ENCODE measurements around the gene FOXN3.
A peak's percentile ranks its signal among the peaks of the same experiment; 100 is the strongest.

FOXN3 gene

DNA sequence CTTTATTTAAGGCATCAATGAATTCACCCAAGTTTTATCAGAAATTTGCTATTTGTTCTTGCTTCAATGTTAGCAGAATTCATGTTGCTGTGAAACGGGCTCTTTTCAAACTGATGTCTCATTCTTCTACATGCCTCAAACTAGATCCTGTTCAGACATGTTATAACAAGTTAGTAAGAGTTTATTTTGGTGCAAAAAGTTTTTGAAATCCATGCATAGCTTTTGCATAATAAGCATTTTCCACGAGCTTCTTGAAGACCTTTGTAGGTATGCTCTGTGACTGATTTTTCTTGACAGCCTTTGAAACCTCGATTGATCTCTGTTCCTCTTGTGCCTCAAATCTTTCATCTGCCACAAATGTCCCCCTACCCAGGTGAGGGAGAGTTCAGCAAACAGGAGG is 275.2 kb downstream of the FOXN3 start:
- Histone ChIP-seq H2BK15ac (replicated peaks; ENCODE audit: low read depth) (no peak overlapping the region), H3K79me2 (ENCODE audit: control insufficient read depth, insufficient read depth, low read length) (no peaks in the 10 kb centered on the region), H3K27ac (ENCODE audit: low read depth, low read length) (no peak overlapping the region), H3K4me1 (ENCODE audit: control insufficient read depth, low read depth, low read length) (peaks cover 4% of the 10 kb centered on the region), H2BK5ac (ENCODE audit: low read length) (no peak overlapping the region), H3K56ac (ENCODE audit: low read length) (no peak overlapping the region), H2AK5ac (ENCODE audit: low read length) (no peak overlapping the region), H3K79me1 (ENCODE audit: low read length) (no peaks in the 10 kb centered on the region), H2BK120ac (ENCODE audit: low read depth, low read length) (no peak overlapping the region), H4K8ac (ENCODE audit: low read depth, low read length) (no peak overlapping the region), H3K4ac (ENCODE audit: low read depth, low read length) (no peak overlapping the region), H3K4me2 (ENCODE audit: low read length) (no peak overlapping the region), H3K23ac (ENCODE audit: low read length) (no peak overlapping the region), H3K27me3 (ENCODE audit: insufficient read depth, low read length, poor library complexity) (no peaks in the 10 kb centered on the region), H4K5ac (ENCODE audit: low read length) (no peak overlapping the region), H3K18ac (ENCODE audit: low read length) (no peak overlapping the region), H3K4me3 (ENCODE audit: low read length) (no peak overlapping the region), H3K36me3 (ENCODE audit: control insufficient read depth, insufficient read depth, low read length) (no peaks in the 10 kb centered on the region), H3K9ac (ENCODE audit: low read length) (no peak overlapping the region)
- no peak for DNase-seq
- no CpG with 5 or more reads among the region's 3 CpGs for WGBS (ENCODE audit: extremely low coverage, insufficient coverage, low lambda C conversion rate)

DNA sequence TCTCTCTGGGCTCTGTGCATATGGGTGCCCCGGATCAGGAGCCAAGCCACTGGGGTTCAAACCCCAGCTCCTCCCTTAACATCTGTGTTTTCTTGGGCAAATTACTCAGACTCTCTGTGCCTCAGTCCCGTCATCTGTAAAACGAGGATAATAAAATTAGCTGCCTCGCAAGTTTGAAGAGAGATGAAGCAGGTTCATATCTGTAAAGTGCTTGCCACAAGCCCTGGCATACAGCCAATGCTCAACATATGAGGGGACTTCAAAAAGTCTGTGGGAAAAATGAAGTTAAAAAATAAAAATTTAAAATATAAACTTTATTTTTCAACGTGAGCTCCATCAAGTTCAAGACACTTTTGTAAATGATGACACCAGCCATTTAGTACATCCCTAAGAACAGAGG is 276.7 kb downstream of the FOXN3 start:
- no peak overlapping the region for H4K5ac ChIP-seq (ENCODE audit: low read length)
- H3K18ac ChIP-seq (ENCODE audit: low read length), result no peak overlapping the region
- no CpG with 5 or more reads among the region's 5 CpGs for WGBS (ENCODE audit: extremely low coverage, insufficient coverage, low lambda C conversion rate)
- no peaks in the 10 kb centered on the region for H3K79me2 ChIP-seq (ENCODE audit: control insufficient read depth, insufficient read depth, low read length)
- no peak for DNase-seq
- no peak overlapping the region for H2BK5ac ChIP-seq (ENCODE audit: low read length)
- no peak overlapping the region for H3K27ac ChIP-seq (ENCODE audit: low read depth, low read length)
- H3K4me3 ChIP-seq (ENCODE audit: low read length), result no peak overlapping the region
- H3K4ac ChIP-seq (ENCODE audit: low read depth, low read length), result no peak overlapping the region
- no peak overlapping the region for H2BK15ac ChIP-seq (replicated peaks; ENCODE audit: low read depth)
- H4K8ac ChIP-seq (ENCODE audit: low read depth, low read length), result no peak overlapping the region
- no peak overlapping the region for H2AK5ac ChIP-seq (ENCODE audit: low read length)
- no peaks in the 10 kb centered on the region for H3K36me3 ChIP-seq (ENCODE audit: control insufficient read depth, insufficient read depth, low read length)
- H3K56ac ChIP-seq (ENCODE audit: low read length), result no peak overlapping the region
- H3K23ac ChIP-seq (ENCODE audit: low read length), result no peak overlapping the region
- H3K79me1 ChIP-seq (ENCODE audit: low read length), result no peaks in the 10 kb centered on the region
- H3K4me2 ChIP-seq (ENCODE audit: low read length), result no peak overlapping the region
- peaks cover 4% of the 10 kb centered on the region for H3K4me1 ChIP-seq (ENCODE audit: control insufficient read depth, low read depth, low read length)
- H3K9ac ChIP-seq (ENCODE audit: low read length), result no peak overlapping the region
- no peaks in the 10 kb centered on the region for H3K27me3 ChIP-seq (ENCODE audit: insufficient read depth, low read length, poor library complexity)
- H2BK120ac ChIP-seq (ENCODE audit: low read depth, low read length), result no peak overlapping the region

DNA sequence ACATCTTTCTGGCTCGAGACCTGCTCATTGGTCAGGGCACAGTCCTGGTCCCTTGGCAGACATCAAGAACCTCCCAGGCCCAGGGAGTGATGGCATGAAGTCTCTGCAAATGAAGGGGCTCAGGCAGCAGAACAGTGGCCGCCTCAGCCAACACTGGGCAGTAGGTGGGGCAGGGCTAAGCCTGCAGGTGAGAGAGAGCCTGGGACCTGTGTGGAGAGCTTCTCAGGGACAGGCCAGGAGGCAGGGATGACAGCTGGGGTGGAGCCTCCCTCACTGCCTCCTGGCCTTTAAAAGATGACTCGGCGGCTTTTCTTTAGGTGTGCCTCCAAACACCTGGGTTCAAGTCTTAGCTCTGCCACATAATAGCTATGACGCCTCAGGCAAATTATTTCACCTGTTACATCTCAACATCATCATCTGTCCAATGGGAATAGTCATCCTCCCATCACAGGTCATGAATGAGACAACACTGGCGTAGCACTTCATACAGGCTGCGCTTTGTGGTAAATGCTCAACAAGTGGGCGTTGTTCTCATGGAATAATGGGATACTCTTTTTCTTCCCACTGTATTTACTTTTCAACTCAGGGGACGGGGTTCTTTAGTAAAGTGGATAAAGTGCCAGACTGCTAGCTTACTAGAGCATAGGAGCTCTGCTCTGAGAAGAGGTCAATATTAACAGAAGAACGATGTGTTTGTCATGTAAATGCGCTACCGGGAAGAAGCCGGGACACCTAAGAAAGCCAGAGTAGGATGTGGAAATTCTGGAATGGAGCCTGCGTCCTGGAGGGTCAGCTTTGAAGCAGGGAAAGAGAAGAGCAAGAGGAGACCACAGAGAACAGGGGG is 277.4 kb downstream of the FOXN3 start:
- peak; percentile 18 for DNase-seq
- H3K4me1 ChIP-seq (ENCODE audit: control insufficient read depth, low read depth, low read length), result peaks cover 4% of the 10 kb centered on the region
- H2BK120ac ChIP-seq (ENCODE audit: low read depth, low read length), result no peak overlapping the region
- H3K79me1 ChIP-seq (ENCODE audit: low read length), result no peaks in the 10 kb centered on the region
- no peaks in the 10 kb centered on the region for H3K36me3 ChIP-seq (ENCODE audit: control insufficient read depth, insufficient read depth, low read length)
- no peak overlapping the region for H3K4ac ChIP-seq (ENCODE audit: low read depth, low read length)
- no peak overlapping the region for H3K4me3 ChIP-seq (ENCODE audit: low read length)
- no CpG with 5 or more reads among the region's 14 CpGs for WGBS (ENCODE audit: extremely low coverage, insufficient coverage, low lambda C conversion rate)
- no peak overlapping the region for H3K18ac ChIP-seq (ENCODE audit: low read length)
- no peak overlapping the region for H3K56ac ChIP-seq (ENCODE audit: low read length)
- no peak overlapping the region for H4K8ac ChIP-seq (ENCODE audit: low read depth, low read length)
- H3K9ac ChIP-seq (ENCODE audit: low read length), result no peak overlapping the region
- H3K27ac ChIP-seq (ENCODE audit: low read depth, low read length), result no peak overlapping the region
- H2AK5ac ChIP-seq (ENCODE audit: low read length), result no peak overlapping the region
- H3K23ac ChIP-seq (ENCODE audit: low read length), result no peak overlapping the region
- no peaks in the 10 kb centered on the region for H3K27me3 ChIP-seq (ENCODE audit: insufficient read depth, low read length, poor library complexity)
- H3K79me2 ChIP-seq (ENCODE audit: control insufficient read depth, insufficient read depth, low read length), result no peaks in the 10 kb centered on the region
- no peak overlapping the region for H4K5ac ChIP-seq (ENCODE audit: low read length)
- H2BK5ac ChIP-seq (ENCODE audit: low read length), result no peak overlapping the region
- H2BK15ac ChIP-seq (replicated peaks; ENCODE audit: low read depth), result no peak overlapping the region
- H3K4me2 ChIP-seq (ENCODE audit: low read length), result no peak overlapping the region

DNA sequence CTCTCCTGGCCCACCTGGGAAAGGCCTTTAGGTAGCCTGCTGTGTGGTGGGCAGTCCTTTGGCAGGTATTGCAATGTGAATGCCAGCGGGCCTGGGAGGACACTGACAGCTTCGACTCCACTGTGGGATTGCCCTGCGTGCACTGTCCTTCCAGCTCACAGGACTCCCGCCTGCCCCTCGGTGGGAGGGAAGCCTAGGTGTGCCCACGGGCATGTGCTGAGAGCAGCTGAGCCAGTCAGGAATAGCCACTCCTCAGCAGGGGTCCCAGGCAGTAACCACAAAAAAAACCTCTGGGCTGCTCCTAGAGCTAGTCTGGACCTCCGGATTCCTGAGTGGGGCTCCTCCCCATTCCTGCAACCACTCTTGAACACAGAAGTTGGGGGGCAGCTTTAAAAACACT is 278.2 kb downstream of the FOXN3 start:
- H4K8ac ChIP-seq (ENCODE audit: low read depth, low read length), result no peak overlapping the region
- H3K27me3 ChIP-seq (ENCODE audit: insufficient read depth, low read length, poor library complexity), result no peaks in the 10 kb centered on the region
- no peak overlapping the region for H2BK5ac ChIP-seq (ENCODE audit: low read length)
- H3K27ac ChIP-seq (ENCODE audit: low read depth, low read length), result no peak overlapping the region
- no peak for DNase-seq
- no peaks in the 10 kb centered on the region for H3K79me1 ChIP-seq (ENCODE audit: low read length)
- no peak overlapping the region for H2BK120ac ChIP-seq (ENCODE audit: low read depth, low read length)
- H2AK5ac ChIP-seq (ENCODE audit: low read length), result no peak overlapping the region
- no peak overlapping the region for H3K4ac ChIP-seq (ENCODE audit: low read depth, low read length)
- no peak overlapping the region for H2BK15ac ChIP-seq (replicated peaks; ENCODE audit: low read depth)
- H3K4me1 ChIP-seq (ENCODE audit: control insufficient read depth, low read depth, low read length), result peaks cover 4% of the 10 kb centered on the region
- H3K9ac ChIP-seq (ENCODE audit: low read length), result no peak overlapping the region
- H3K4me3 ChIP-seq (ENCODE audit: low read length), result no peak overlapping the region
- no peak overlapping the region for H3K18ac ChIP-seq (ENCODE audit: low read length)
- H3K23ac ChIP-seq (ENCODE audit: low read length), result no peak overlapping the region
- no peak overlapping the region for H4K5ac ChIP-seq (ENCODE audit: low read length)
- no CpG with 5 or more reads among the region's 7 CpGs for WGBS (ENCODE audit: extremely low coverage, insufficient coverage, low lambda C conversion rate)
- no peak overlapping the region for H3K56ac ChIP-seq (ENCODE audit: low read length)
- no peak overlapping the region for H3K4me2 ChIP-seq (ENCODE audit: low read length)
- H3K79me2 ChIP-seq (ENCODE audit: control insufficient read depth, insufficient read depth, low read length), result no peaks in the 10 kb centered on the region
- H3K36me3 ChIP-seq (ENCODE audit: control insufficient read depth, insufficient read depth, low read length), result no peaks in the 10 kb centered on the region

DNA sequence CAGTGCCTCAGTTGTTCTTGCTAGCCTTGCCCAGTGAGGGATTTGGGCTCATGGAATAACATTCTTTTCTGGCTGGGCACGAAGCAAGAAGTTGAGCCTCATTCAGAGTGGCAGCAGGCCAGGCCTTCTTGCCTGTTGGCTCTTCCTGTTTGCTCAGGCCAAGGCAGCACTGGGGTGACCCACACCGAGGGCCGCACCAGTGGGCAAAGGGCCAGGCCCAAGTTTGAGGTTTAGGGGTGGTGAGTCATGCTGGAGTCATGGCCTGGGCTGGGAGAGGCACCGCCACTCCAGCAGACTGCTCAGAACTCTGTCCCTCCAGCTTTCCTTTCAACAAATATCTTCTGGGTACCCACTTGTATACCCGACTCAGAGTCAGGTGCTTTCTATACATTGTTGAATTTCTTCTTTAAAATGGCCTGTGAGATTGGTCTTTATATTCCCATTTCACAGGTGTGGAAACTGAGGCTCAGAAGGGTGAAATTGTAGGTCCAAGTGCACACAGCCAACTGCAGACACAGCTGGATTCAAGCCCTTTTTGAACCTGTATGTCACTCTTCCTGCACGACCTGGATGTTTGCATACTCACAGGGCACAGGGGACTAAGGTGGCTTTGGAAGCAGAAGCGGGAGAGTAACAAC is 279.4 kb downstream of the FOXN3 start:
- no CpG with 5 or more reads among the region's 7 CpGs for WGBS (ENCODE audit: extremely low coverage, insufficient coverage, low lambda C conversion rate)
- Histone ChIP-seq H3K56ac (ENCODE audit: low read length) (no peak overlapping the region), H3K4me3 (ENCODE audit: low read length) (no peak overlapping the region), H2BK5ac (ENCODE audit: low read length) (no peak overlapping the region), H2BK120ac (ENCODE audit: low read depth, low read length) (no peak overlapping the region), H4K8ac (ENCODE audit: low read depth, low read length) (no peak overlapping the region), H3K9ac (ENCODE audit: low read length) (no peak overlapping the region), H3K18ac (ENCODE audit: low read length) (no peak overlapping the region), H2BK15ac (replicated peaks; ENCODE audit: low read depth) (no peak overlapping the region), H3K27ac (ENCODE audit: low read depth, low read length) (no peak overlapping the region), H3K4me1 (ENCODE audit: control insufficient read depth, low read depth, low read length) (peaks cover 4% of the 10 kb centered on the region), H3K23ac (ENCODE audit: low read length) (no peak overlapping the region), H3K4ac (ENCODE audit: low read depth, low read length) (no peak overlapping the region), H3K36me3 (ENCODE audit: control insufficient read depth, insufficient read depth, low read length) (no peaks in the 10 kb centered on the region), H3K79me2 (ENCODE audit: control insufficient read depth, insufficient read depth, low read length) (no peaks in the 10 kb centered on the region), H3K27me3 (ENCODE audit: insufficient read depth, low read length, poor library complexity) (no peaks in the 10 kb centered on the region), H3K79me1 (ENCODE audit: low read length) (no peaks in the 10 kb centered on the region), H2AK5ac (ENCODE audit: low read length) (no peak overlapping the region), H4K5ac (ENCODE audit: low read length) (no peak overlapping the region), H3K4me2 (ENCODE audit: low read length) (no peak overlapping the region)
- DNase-seq, result no peak
